GM20000 (cell line): Measurements from ENCODE around the gene BOC.
A peak's percentile ranks its signal among the peaks of the same experiment; 100 is the strongest.

Experiments
- DNase-seq: peaks from one replicate; pipeline ENCODE4 v3.0.0; 2012; ENCODE audit warnings: low spot score
- CTCF ChIP-seq: IDR thresholded peaks from 2 replicates; pipeline ENCODE4 v1.5.1; 2012; ENCODE audit warnings: mild to moderate bottlenecking, control low read depth; ENCODE audit errors: extremely low read depth, missing control alignments

BOC gene

GRCh38 chr3:113200946-113201345 lies 10.4 kb upstream of the BOC start:
- no peak for DNase-seq
- no peak for TF ChIP-seq CTCF

GRCh38 chr3:113204371-113204770 lies 7.0 kb upstream of the BOC start:
- no peak for DNase-seq
- TF ChIP-seq CTCF, result no peak

GRCh38 chr3:113205481-113205880 lies 5.9 kb upstream of the BOC start:
- TF ChIP-seq CTCF, result no peak
- no peak for DNase-seq

- no peak for DNase-seq
- no peak for TF ChIP-seq CTCF
Observed at GRCh38 chr3:113210604-113211329, 590 bp upstream of the BOC start.

- peak; percentile 53 for DNase-seq
- no peak for TF ChIP-seq CTCF
Observed at GRCh38 chr3:113212150-113212843, 940 bp downstream of the BOC start.

GRCh38 chr3:113212844-113213375 lies 1.6 kb downstream of the BOC start:
- no peak for DNase-seq
- no peak for TF ChIP-seq CTCF

- TF ChIP-seq CTCF, result no peak
- no peak for DNase-seq
Observed at GRCh38 chr3:113213896-113214587, 2.7 kb downstream of the BOC start.
